ENCODE data around the gene TMEM143.

- TF ChIP-seq POLR2A (IDR thresholded peaks at IDR 0.05) (no peak), CTCF (IDR thresholded peaks at IDR 0.05) (no peak)
Measured at GRCh38 chr19:48392860-48393558, 29.3 kb upstream of the TMEM143 start.

Data from body of pancreas (tissue), 4 donors.